ENCODE results near the gene B3GNT8.

Gene B3GNT8

DNA sequence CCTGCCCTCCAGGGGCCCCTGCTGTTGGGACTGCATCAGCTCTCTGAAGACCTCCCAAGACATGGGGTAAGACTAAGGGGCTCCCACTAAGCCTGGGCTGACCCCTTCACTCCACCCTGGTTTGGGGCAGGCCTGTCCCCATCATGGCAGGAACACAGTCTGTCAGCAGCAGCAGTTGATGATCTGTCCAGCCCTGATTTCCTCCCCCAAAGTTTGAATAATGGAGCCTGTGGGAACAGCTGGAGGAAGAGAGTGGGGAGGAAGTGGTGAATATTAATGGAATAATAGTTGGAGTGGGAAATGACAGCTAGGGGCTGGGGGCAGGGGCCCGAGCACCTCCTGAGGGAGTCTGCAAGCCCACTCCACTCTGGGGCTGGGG, 1.3 kb upstream of the B3GNT8 start:
- no peak; the same call in 2 of the 3 replicates for ATAC-seq
- TF ChIP-seq ZFP3 (CRISPR knock-in tag; IDR thresholded peaks at IDR 0.05) = no peak
- TF ChIP-seq ARNTL (CRISPR knock-in tag; IDR thresholded peaks at IDR 0.05; ENCODE audit: borderline replicate concordance, low read depth) = no peak
- TF ChIP-seq OSR1 (CRISPR knock-in tag; IDR thresholded peaks at IDR 0.05) = no peak
- TF ChIP-seq TOX (CRISPR knock-in tag; IDR thresholded peaks at IDR 0.05; ENCODE audit: borderline replicate concordance) = no peak
- TF ChIP-seq ISL1 (CRISPR knock-in tag; IDR thresholded peaks at IDR 0.05) = no peak
- TF ChIP-seq, protein P1, sequence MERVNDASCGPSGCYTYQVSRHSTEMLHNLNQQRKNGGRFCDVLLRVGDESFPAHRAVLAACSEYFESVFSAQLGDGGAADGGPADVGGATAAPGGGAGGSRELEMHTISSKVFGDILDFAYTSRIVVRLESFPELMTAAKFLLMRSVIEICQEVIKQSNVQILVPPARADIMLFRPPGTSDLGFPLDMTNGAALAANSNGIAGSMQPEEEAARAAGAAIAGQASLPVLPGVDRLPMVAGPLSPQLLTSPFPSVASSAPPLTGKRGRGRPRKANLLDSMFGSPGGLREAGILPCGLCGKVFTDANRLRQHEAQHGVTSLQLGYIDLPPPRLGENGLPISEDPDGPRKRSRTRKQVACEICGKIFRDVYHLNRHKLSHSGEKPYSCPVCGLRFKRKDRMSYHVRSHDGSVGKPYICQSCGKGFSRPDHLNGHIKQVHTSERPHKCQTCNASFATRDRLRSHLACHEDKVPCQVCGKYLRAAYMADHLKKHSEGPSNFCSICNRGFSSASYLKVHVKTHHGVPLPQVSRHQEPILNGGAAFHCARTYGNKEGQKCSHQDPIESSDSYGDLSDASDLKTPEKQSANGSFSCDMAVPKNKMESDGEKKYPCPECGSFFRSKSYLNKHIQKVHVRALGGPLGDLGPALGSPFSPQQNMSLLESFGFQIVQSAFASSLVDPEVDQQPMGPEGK (CRISPR knock-in tag; IDR thresholded peaks at IDR 0.05; ENCODE audit: borderline replicate concordance) = no peak
- TF ChIP-seq ZNF8 (CRISPR knock-in tag; IDR thresholded peaks at IDR 0.05) = no peak
- no peak for TF ChIP-seq ESRRG (CRISPR knock-in tag; IDR thresholded peaks at IDR 0.05)
- no peak for TF ChIP-seq CSDC2 (CRISPR knock-in tag; IDR thresholded peaks at IDR 0.05)
- TF ChIP-seq, protein P2, sequence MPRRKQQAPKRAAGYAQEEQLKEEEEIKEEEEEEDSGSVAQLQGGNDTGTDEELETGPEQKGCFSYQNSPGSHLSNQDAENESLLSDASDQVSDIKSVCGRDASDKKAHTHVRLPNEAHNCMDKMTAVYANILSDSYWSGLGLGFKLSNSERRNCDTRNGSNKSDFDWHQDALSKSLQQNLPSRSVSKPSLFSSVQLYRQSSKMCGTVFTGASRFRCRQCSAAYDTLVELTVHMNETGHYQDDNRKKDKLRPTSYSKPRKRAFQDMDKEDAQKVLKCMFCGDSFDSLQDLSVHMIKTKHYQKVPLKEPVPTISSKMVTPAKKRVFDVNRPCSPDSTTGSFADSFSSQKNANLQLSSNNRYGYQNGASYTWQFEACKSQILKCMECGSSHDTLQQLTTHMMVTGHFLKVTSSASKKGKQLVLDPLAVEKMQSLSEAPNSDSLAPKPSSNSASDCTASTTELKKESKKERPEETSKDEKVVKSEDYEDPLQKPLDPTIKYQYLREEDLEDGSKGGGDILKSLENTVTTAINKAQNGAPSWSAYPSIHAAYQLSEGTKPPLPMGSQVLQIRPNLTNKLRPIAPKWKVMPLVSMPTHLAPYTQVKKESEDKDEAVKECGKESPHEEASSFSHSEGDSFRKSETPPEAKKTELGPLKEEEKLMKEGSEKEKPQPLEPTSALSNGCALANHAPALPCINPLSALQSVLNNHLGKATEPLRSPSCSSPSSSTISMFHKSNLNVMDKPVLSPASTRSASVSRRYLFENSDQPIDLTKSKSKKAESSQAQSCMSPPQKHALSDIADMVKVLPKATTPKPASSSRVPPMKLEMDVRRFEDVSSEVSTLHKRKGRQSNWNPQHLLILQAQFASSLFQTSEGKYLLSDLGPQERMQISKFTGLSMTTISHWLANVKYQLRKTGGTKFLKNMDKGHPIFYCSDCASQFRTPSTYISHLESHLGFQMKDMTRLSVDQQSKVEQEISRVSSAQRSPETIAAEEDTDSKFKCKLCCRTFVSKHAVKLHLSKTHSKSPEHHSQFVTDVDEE (CRISPR knock-in tag; IDR thresholded peaks at IDR 0.05) = no peak
- no peak for TF ChIP-seq RARB (CRISPR knock-in tag; IDR thresholded peaks at IDR 0.05)
- TF ChIP-seq, protein P3, sequence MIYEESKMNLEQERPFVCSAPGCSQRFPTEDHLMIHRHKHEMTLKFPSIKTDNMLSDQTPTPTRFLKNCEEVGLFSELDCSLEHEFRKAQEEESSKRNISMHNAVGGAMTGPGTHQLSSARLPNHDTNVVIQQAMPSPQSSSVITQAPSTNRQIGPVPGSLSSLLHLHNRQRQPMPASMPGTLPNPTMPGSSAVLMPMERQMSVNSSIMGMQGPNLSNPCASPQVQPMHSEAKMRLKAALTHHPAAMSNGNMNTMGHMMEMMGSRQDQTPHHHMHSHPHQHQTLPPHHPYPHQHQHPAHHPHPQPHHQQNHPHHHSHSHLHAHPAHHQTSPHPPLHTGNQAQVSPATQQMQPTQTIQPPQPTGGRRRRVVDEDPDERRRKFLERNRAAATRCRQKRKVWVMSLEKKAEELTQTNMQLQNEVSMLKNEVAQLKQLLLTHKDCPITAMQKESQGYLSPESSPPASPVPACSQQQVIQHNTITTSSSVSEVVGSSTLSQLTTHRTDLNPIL (CRISPR knock-in tag; IDR thresholded peaks at IDR 0.05; ENCODE audit: low read depth) = no peak
- TF ChIP-seq PPARA (CRISPR knock-in tag; IDR thresholded peaks at IDR 0.05; ENCODE audit: borderline replicate concordance) = no peak
- TF ChIP-seq ZNF565 (CRISPR knock-in tag; conservative IDR thresholded peaks at IDR 0.05; ENCODE audit: low read depth) = no peak
- TF ChIP-seq, protein P4, sequence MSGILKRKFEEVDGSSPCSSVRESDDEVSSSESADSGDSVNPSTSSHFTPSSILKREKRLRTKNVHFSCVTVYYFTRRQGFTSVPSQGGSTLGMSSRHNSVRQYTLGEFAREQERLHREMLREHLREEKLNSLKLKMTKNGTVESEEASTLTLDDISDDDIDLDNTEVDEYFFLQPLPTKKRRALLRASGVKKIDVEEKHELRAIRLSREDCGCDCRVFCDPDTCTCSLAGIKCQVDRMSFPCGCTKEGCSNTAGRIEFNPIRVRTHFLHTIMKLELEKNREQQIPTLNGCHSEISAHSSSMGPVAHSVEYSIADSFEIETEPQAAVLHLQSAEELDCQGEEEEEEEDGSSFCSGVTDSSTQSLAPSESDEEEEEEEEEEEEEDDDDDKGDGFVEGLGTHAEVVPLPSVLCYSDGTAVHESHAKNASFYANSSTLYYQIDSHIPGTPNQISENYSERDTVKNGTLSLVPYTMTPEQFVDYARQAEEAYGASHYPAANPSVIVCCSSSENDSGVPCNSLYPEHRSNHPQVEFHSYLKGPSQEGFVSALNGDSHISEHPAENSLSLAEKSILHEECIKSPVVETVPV (CRISPR knock-in tag; IDR thresholded peaks at IDR 0.05) = no peak
- TF ChIP-seq, protein P5, sequence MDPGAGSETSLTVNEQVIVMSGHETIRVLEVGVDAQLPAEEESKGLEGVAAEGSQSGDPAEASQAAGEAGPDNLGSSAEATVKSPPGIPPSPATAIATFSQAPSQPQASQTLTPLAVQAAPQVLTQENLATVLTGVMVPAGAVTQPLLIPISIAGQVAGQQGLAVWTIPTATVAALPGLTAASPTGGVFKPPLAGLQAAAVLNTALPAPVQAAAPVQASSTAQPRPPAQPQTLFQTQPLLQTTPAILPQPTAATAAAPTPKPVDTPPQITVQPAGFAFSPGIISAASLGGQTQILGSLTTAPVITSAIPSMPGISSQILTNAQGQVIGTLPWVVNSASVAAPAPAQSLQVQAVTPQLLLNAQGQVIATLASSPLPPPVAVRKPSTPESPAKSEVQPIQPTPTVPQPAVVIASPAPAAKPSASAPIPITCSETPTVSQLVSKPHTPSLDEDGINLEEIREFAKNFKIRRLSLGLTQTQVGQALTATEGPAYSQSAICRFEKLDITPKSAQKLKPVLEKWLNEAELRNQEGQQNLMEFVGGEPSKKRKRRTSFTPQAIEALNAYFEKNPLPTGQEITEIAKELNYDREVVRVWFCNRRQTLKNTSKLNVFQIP (CRISPR knock-in tag; IDR thresholded peaks at IDR 0.05; ENCODE audit: borderline replicate concordance, low read depth) = no peak
- TF ChIP-seq ZC3H10 (CRISPR knock-in tag; IDR thresholded peaks at IDR 0.05) = no peak

DNA sequence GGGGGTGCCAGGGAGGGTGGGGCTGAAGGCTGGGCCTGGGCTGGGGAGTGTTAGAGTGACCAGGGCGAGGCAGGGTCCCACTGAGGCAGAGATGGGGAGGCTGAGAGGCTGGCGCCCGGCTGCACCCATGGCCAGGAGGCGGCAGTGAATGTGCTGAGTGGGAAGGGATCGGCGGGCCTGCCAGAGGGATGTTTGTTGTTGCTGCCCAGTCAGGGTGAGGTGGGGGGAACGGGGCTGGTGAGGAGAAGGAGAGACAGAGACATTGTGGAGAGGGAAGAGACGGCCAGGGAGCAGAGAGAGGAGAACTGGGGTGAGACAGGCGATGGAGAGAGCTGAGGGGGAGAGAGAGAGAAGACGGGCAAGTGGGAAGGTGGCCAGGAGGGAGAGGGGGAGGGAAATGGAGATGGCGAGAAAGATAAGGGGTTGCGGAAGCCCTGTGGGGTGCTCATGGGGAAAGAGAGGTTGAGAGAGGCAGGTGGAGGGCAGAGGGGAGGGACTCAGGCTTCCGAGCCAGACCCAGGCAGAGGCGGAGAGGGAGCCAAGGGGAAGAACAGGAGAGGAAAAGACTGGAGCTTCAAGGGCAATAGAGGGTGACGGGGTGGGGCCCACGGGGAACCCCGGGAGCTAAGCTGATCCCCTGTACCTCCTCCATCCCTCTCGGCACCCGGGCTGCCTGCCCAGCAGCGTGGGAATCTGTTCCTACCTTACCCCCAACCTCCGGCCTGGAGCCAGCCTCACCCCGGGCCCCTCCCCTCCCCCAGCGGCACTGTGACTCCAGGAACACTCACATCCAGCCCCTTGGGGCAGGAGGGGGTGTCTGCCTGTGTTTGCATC, 690 bp upstream of the B3GNT8 start:
- peak; percentile 13 for ATAC-seq

More for the DNA sequence above, 690 bp upstream of the B3GNT8 start:
- TF ChIP-seq CSDC2 (CRISPR knock-in tag; IDR thresholded peaks at IDR 0.05) (no peak), ZFP3 (CRISPR knock-in tag; IDR thresholded peaks at IDR 0.05) (no peak), ZNF8 (CRISPR knock-in tag; IDR thresholded peaks at IDR 0.05) (no peak), GLIS3 (CRISPR knock-in tag; IDR thresholded peaks at IDR 0.05) (no peak), PPARA (CRISPR knock-in tag; IDR thresholded peaks at IDR 0.05; ENCODE audit: borderline replicate concordance) (no peak), ESRRG (CRISPR knock-in tag; IDR thresholded peaks at IDR 0.05) (no peak), RARB (CRISPR knock-in tag; IDR thresholded peaks at IDR 0.05) (no peak)
- TF ChIP-seq, protein P4 (CRISPR knock-in tag; IDR thresholded peaks at IDR 0.05) = no peak
- TF ChIP-seq, protein P1 (CRISPR knock-in tag; IDR thresholded peaks at IDR 0.05; ENCODE audit: borderline replicate concordance) = no peak

Measured in SK-N-SH treated with all-trans-retinoic acid at 6 μM for 48 hours (cell line).